Measurements from ENCODE around the gene ISOC1. TPM values are rescaled to one million over a fixed set of nuclear protein-coding genes. Genes with fewer than 3 reads are reported as not detected.

Gene ISOC1
- total and polyA plus RNA-seq, 2 of the 13 experiments (the other 11 are each of a cell fraction or from before 2014, with no cell fraction given): 25.7 to 51.3 TPM

DNA sequence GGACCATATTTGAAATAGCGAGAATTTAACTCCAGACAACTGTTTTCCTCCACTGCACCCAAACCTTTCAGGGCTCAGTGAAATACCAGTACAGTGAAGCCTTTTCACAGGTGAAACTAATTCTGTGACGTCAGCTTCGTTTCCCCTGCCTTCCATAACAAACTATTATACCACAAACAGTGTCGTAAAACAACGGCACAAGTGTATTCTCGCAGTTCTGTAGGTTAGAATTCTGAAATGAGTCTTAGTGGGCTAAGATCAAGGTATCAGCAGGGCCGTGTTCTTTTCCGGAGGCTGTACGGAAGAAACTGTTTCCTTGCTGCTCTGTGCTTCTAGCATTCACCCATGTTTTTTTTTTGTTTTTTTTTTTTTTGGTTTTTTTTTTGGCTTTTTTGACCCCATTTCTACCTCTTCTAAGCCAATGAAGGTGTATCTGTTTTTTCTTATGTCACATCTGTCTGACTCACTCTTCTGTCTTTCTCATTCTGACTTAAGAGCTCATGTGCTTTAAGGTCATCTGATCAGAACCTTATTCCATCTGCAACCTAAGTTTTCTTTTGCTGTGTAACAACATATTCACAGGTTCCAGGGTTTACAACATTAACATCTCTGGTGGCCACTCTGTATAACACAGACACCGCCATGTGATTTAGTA lies 20.1 kb downstream of the ISOC1 start:
- Histone ChIP-seq H3K4me2 (ENCODE audit: low read depth, low read length) (no peak overlapping the region), H3K4me3 (replicated peaks in 1 of 3; ENCODE audit: insufficient read depth in 1 of 3, low read depth in 2 of 3, low read length in 3 of 3) (no peak overlapping the region), H3K27me3 (ENCODE audit: control insufficient read depth in 1 of 2, insufficient read depth in 2 of 2, low read length in 2 of 2) (no peaks in the 10 kb centered on the region), H3K9me3 (ENCODE audit: low read length) (no peaks in the 10 kb centered on the region), H3K79me2 (ENCODE audit: insufficient read depth, low read length) (no peaks in the 10 kb centered on the region), H3K9ac (ENCODE audit: insufficient read depth, low read depth, low read length) (no peak overlapping the region), H3K4me1 (ENCODE audit: insufficient read depth, low read length) (no peaks in the 10 kb centered on the region), H3K27ac (ENCODE audit: extremely low read length, insufficient read depth, low read length) (no peak overlapping the region), H4K20me1 (ENCODE audit: insufficient read depth, low read length) (no peaks in the 10 kb centered on the region), H3K36me3 (replicated peaks in 1 of 2; ENCODE audit: control insufficient read depth in 1 of 2, insufficient read depth in 2 of 2, low read length in 2 of 2) (peaks cover 4 to 13% of the 10 kb centered on the region in 2 experiments; a peak in 2 of 5 replicates), H2AFZ (ENCODE audit: low read length) (no peak overlapping the region)
- in situ Hi-C loops (cut with HindIII; ENCODE audit: extremely low pct_ligation_motif_present, low pct_unique_long_range_greater_than_20kb) (loop anchor here (25.0 kb wide), 1 partner anchor 902 kb away; no protein-coding TSS in a partner anchor), intact Hi-C loops (cut with micrococcal nuclease; ENCODE audit: unreplicated experiment) (no loop called here)
- TF ChIP-seq NFIC (IDR thresholded peaks at IDR 0.05; ENCODE audit: low read length) (no peak), ZNF343 (CRISPR knock-in tag; IDR thresholded peaks at IDR 0.05) (no peak)
- CTCF ChIA-PET (ENCODE audit: low intra/inter-chr PET ratio, low total read pairs): no interaction called here
- DNase-seq (ENCODE audit: low spot score) (no peak), ATAC-seq (no peak), FAIRE-seq (no peak)
- WGBS (ENCODE audit: low lambda C conversion rate): 97% methylated on average over 10 of the region's 10 CpGs
- BruUV-seq (replicated peaks): TSS peak; percentile 1
- POLR2A ChIA-PET: no interaction called here

DNA sequence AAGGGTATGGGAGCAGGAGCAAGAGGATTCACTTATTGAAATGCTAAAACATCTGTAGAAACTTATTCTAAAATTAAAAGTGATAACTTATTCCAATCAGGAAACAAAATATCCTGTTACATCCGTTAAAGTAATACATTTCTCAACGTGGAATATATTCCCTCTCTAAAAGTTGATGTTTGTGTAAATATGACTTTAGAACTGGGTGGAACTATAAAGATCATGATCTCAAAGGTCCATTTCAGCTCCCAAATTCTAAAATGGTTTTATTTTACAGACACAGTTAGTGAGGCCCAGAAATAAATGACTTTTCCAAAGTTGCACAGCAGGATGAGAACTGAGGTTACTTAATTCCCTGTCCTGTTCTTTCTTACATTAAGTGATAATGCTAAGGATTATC lies 21.1 kb downstream of the ISOC1 start:
- POLR2A ChIA-PET: no interaction called here
- in situ Hi-C loops (cut with HindIII; ENCODE audit: extremely low pct_ligation_motif_present, low pct_unique_long_range_greater_than_20kb) (loop anchor here (25.0 kb wide), 1 partner anchor 903 kb away; no protein-coding TSS in a partner anchor), intact Hi-C loops (cut with micrococcal nuclease; ENCODE audit: unreplicated experiment) (no loop called here)
- Histone ChIP-seq H2AFZ (ENCODE audit: low read length) (no peak overlapping the region), H3K36me3 (replicated peaks in 1 of 2; ENCODE audit: control insufficient read depth in 1 of 2, insufficient read depth in 2 of 2, low read length in 2 of 2) (peaks cover 4 to 11% of the 10 kb centered on the region in 2 experiments; a peak in 1 of 5 replicates), H3K9ac (ENCODE audit: insufficient read depth, low read depth, low read length) (no peak overlapping the region), H3K79me2 (ENCODE audit: insufficient read depth, low read length) (no peaks in the 10 kb centered on the region), H3K4me1 (ENCODE audit: insufficient read depth, low read length) (no peaks in the 10 kb centered on the region), H4K20me1 (ENCODE audit: insufficient read depth, low read length) (no peaks in the 10 kb centered on the region), H3K27me3 (ENCODE audit: control insufficient read depth in 1 of 2, insufficient read depth in 2 of 2, low read length in 2 of 2) (no peaks in the 10 kb centered on the region), H3K4me2 (ENCODE audit: low read depth, low read length) (no peak overlapping the region), H3K9me3 (ENCODE audit: low read length) (no peaks in the 10 kb centered on the region), H3K4me3 (replicated peaks in 1 of 3; ENCODE audit: insufficient read depth in 1 of 3, low read depth in 2 of 3, low read length in 3 of 3) (no peak overlapping the region), H3K27ac (ENCODE audit: extremely low read length, insufficient read depth, low read length) (no peak overlapping the region)
- BruUV-seq (replicated peaks): no TSS peak
- no peak for ATAC-seq
- no peak for FAIRE-seq
- WGBS (ENCODE audit: low lambda C conversion rate): 90% methylated on average over 2 of the region's 2 CpGs
- no peak for DNase-seq (ENCODE audit: low spot score)
- CTCF ChIA-PET (ENCODE audit: low intra/inter-chr PET ratio, low total read pairs): no interaction called here
- TF ChIP-seq, protein P1, sequence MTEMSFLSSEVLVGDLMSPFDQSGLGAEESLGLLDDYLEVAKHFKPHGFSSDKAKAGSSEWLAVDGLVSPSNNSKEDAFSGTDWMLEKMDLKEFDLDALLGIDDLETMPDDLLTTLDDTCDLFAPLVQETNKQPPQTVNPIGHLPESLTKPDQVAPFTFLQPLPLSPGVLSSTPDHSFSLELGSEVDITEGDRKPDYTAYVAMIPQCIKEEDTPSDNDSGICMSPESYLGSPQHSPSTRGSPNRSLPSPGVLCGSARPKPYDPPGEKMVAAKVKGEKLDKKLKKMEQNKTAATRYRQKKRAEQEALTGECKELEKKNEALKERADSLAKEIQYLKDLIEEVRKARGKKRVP (CRISPR knock-in tag; IDR thresholded peaks at IDR 0.05): no peak
- no peak for TF ChIP-seq PHF20 (CRISPR knock-in tag; IDR thresholded peaks at IDR 0.05)
- TF ChIP-seq, protein P2, sequence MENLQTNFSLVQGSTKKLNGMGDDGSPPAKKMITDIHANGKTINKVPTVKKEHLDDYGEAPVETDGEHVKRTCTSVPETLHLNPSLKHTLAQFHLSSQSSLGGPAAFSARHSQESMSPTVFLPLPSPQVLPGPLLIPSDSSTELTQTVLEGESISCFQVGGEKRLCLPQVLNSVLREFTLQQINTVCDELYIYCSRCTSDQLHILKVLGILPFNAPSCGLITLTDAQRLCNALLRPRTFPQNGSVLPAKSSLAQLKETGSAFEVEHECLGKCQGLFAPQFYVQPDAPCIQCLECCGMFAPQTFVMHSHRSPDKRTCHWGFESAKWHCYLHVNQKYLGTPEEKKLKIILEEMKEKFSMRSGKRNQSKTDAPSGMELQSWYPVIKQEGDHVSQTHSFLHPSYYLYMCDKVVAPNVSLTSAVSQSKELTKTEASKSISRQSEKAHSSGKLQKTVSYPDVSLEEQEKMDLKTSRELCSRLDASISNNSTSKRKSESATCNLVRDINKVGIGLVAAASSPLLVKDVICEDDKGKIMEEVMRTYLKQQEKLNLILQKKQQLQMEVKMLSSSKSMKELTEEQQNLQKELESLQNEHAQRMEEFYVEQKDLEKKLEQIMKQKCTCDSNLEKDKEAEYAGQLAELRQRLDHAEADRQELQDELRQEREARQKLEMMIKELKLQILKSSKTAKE (CRISPR knock-in tag; IDR thresholded peaks at IDR 0.05; ENCODE audit: borderline replicate concordance): no peak
- no peak for TF ChIP-seq MAX (IDR thresholded peaks at IDR 0.05)
